Activated naive CD8-positive, alpha-beta T cell treated with anti-CD3 and anti-CD28 coated beads for 36 hours (primary cell): ENCODE results near the gene HIC1. TPM values are rescaled to one million over a fixed set of nuclear protein-coding genes. Genes with fewer than 3 reads are reported as not detected.

Experiments used
- DNase-seq: peaks from one replicate; pipeline ENCODE4 v3.0.0; 2021
- H3K27ac Mint-ChIP-seq: one replicate; pipeline ENCODE4 v1.8.0; 2022; ENCODE audit warnings: mild to moderate bottlenecking, moderate library complexity, mixed read lengths
- H3K27me3 Mint-ChIP-seq: one replicate; pipeline ENCODE4 v1.8.0; 2022; ENCODE audit warnings: mild to moderate bottlenecking, mixed read lengths
- H3K36me3 Mint-ChIP-seq: one replicate; pipeline ENCODE4 v1.8.0; 2021; ENCODE audit warnings: mild to moderate bottlenecking, mixed read lengths
- H3K4me1 Mint-ChIP-seq: one replicate; pipeline ENCODE4 v1.8.0; 2021; ENCODE audit warnings: mixed read lengths
- H3K4me3 Mint-ChIP-seq: one replicate; pipeline ENCODE4 v1.8.0; 2022; ENCODE audit warnings: mild to moderate bottlenecking, moderate library complexity, mixed read lengths
- H3K9me3 Mint-ChIP-seq: one replicate; pipeline ENCODE4 v1.8.0; 2022; ENCODE audit warnings: mixed read lengths
- total RNA-seq, 2 experiments: library from RNA; stranded (reverse); gene quantifications; one replicate each; pipeline ENCODE4 v1.2.3, GENCODE V29; 2021

The HIC1 gene
- total RNA-seq, 2 experiments from 2014 or later = 36.7 to 37.8 TPM

DNA sequence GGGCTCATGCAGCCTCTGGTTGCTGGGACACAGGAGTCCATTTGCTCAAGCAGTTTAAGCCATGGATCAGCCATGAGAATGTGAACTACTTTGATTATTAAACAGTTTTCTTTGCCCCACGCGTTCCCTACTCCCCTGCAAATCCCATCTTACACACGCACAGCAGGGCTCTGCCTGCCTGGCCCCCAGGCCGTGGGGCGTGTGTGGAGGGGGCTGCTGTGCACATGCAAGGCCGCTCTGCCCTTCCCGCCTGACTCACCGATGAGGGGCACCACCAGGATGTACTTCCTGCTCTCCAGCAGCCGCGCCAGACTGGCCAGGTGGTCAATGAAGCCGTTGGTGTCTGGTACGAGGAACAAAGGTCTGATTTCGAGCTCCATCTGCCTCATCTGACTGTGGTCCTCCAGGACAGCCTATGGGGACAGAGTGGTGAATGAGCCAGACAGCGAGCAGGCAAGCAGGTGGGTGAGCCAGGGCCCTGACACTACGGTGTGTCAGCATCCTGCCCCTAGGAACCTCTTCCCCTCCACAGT lies 13.7 kb downstream of the HIC1 start:
- peaks cover 67% of the 10 kb centered on the region for H3K36me3 Mint-ChIP-seq
- DNase-seq = no peak
- peak overlapping the region; percentile 76 for H3K27ac Mint-ChIP-seq
- H3K4me3 Mint-ChIP-seq = peak overlapping the region; percentile 54
- H3K9me3 Mint-ChIP-seq = no peaks in the 10 kb centered on the region
- peaks cover 42% of the 10 kb centered on the region for H3K4me1 Mint-ChIP-seq
- peaks cover 5% of the 10 kb centered on the region for H3K27me3 Mint-ChIP-seq

DNA sequence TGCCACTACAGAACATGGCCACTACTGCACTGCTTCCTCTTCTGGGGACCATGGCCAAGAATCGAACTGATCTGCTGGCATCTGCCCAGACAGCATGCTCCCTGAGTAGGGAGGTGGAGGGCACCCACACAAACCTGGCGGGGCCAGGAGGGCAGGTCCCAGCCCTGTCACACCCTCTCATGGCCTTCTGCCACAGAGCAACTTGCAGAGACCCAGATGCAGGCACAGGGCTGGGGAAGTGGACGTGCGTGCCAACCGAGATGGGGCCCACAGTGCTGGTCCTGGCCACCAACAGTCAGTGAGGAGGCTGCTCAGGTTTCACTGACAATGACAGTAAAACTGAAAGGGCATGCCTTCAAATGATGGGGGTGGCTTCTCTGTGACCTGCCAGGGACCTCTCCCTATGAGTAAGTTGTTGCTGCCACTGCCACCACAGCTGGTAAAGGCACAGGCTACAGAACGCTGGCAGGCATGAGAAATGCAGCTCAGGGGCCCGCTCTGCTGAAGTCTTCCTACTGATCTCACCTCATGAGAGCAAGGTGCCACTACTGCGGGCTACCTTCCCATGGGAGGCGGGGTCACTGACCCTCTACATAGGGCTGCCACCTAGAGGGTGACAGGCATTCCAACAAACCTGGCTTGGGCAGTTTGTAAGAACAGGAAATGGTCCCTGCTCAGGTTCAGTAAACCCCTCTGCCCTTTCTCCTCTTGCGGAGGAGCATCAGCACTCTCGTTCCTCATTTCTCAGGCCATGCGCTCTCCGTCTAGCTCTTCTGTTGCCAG lies 15.5 kb downstream of the HIC1 start:
- peaks cover 5% of the 10 kb centered on the region for H3K27me3 Mint-ChIP-seq
- DNase-seq = peak; percentile 77
- peaks cover 41% of the 10 kb centered on the region for H3K4me1 Mint-ChIP-seq
- peaks cover 58% of the 10 kb centered on the region for H3K36me3 Mint-ChIP-seq
- peak overlapping the region; percentile 80 for H3K27ac Mint-ChIP-seq
- no peaks in the 10 kb centered on the region for H3K9me3 Mint-ChIP-seq
- peak overlapping the region; percentile 37 for H3K4me3 Mint-ChIP-seq

DNA sequence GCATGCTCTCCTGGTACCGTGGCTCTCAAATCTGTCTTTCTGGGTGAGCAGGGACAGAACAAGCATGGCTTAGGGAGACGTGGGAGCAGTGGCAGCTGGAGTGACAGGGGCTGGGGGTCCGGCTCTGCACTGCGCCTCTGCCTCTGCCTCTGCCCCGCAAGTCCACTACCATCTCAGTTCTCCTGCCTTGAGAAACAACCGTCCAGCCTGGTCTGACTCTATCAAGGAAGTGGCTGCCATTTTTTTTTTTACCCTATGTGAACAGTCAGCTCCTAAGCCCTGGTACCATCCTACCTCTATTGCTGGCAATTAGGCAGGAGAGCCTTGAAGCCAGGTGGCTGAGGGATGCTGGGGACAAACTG lies 16.1 kb downstream of the HIC1 start:
- Mint-ChIP-seq H3K4me1 (peaks cover 43% of the 10 kb centered on the region), H3K4me3 (peak overlapping the region; percentile 30), H3K9me3 (no peaks in the 10 kb centered on the region), H3K27ac (peak overlapping the region; percentile 63), H3K36me3 (peaks cover 56% of the 10 kb centered on the region), H3K27me3 (peaks cover 5% of the 10 kb centered on the region)
- DNase-seq = no peak

DNA sequence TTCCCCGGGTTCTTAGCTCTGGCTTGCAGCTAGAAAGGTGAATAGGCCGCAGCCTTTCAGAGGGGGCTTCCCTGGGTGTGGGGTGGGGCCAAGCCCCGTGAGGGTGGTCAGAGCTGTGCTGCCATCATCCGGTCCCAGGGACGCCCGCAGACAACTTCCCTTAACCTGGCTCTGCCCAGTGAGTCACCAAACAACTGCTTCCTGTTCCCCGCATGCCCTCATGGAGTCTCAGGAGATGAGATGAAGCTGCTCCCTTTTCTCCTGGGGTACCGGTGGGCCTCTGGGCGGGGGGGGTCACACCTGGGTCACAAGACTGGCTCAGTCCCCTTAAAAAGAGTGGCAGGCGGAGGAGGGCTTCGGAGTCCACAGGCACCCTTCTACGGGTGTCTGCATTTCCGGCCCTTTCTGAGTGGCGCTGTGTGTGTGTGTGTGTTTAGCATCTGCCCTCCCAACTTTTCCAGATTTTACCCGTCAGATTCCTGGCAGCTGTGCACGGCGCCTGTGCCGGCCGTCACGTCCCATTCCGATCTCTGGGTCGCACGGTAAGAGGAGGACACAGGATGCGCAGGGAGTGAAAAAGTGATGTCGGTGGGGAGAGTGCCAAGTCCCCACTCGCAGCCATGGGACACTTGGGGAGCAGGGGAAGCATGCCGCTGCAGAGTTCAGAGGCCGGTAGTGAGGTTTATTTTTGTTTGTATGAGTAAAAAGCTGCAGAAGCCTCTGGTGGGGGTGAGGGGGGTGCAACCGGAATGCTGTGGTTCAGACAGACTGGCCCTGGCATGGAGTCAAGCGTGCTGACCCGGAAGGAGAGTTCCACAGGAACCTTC lies 16.8 kb downstream of the HIC1 start:
- Mint-ChIP-seq H3K9me3 (no peaks in the 10 kb centered on the region), H3K4me3 (no peak overlapping the region), H3K27ac (peak overlapping the region; percentile 5), H3K27me3 (peaks cover 5% of the 10 kb centered on the region), H3K36me3 (peaks cover 52% of the 10 kb centered on the region), H3K4me1 (peaks cover 43% of the 10 kb centered on the region)
- DNase-seq = no peak

DNA sequence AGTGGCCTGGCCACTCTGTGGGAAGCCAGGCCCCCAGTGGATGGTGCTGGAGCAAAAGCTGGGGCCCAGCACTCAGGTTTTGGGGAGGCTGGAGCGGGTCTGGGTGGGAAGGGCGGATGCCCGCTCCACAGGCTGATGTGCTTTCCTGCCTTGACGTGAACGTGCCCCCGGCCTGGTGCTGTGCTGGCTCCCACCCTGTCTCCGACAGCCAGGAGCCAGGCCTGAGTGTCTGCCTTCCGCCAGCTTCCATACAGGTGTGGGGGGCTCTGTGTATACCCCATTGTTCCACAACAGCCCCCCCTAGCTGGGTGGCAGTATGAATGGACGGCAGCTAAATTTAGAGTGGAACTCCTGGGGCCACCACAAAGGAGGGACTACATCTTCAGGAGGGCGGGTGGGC lies 20.0 kb downstream of the HIC1 start:
- Mint-ChIP-seq H3K36me3 (peaks cover 57% of the 10 kb centered on the region), H3K27ac (no peak overlapping the region), H3K4me1 (peaks cover 20% of the 10 kb centered on the region), H3K4me3 (no peak overlapping the region), H3K9me3 (no peaks in the 10 kb centered on the region), H3K27me3 (peaks cover under 1% of the 10 kb centered on the region)
- DNase-seq = no peak

DNA sequence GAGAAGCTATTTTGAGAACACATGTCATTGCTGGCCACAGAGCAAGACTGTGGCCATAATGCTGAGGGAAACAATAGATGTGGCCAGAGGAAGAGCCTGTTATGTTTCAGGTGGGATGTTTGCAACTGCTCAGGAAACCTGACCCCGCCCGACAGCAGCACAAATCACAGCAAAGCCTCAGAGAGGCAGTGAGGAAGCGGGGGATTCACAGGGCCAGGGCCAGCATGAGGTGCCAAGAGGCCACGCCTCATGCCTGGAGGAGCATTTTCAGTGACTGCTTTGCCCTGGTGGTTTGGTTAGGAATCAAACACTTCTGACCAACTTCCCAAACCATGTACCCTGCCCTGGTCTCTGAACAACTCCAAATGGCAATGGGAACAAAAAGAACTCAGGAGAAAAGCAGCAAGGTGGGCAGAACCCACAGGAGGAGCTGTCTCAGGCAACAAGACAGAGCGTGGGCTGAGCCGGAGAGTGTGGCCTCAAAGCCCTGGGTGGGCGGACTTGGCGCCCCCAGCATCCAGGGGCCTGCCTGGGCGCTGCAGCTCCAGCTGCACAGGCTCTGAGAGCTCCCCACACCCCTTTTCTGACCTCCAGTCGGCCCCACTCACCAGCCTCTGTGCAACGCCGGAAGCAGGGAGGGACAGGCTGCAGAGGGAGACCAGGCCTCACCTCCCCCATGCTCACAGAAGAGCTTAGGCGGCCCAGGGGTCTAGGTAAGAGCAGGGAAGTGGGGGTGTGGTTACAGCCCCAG lies 20.6 kb downstream of the HIC1 start:
- Mint-ChIP-seq H3K4me3 (no peak overlapping the region), H3K9me3 (no peaks in the 10 kb centered on the region), H3K27ac (no peak overlapping the region), H3K4me1 (peaks cover 15% of the 10 kb centered on the region), H3K27me3 (no peaks in the 10 kb centered on the region), H3K36me3 (peaks cover 53% of the 10 kb centered on the region)
- no peak for DNase-seq

DNA sequence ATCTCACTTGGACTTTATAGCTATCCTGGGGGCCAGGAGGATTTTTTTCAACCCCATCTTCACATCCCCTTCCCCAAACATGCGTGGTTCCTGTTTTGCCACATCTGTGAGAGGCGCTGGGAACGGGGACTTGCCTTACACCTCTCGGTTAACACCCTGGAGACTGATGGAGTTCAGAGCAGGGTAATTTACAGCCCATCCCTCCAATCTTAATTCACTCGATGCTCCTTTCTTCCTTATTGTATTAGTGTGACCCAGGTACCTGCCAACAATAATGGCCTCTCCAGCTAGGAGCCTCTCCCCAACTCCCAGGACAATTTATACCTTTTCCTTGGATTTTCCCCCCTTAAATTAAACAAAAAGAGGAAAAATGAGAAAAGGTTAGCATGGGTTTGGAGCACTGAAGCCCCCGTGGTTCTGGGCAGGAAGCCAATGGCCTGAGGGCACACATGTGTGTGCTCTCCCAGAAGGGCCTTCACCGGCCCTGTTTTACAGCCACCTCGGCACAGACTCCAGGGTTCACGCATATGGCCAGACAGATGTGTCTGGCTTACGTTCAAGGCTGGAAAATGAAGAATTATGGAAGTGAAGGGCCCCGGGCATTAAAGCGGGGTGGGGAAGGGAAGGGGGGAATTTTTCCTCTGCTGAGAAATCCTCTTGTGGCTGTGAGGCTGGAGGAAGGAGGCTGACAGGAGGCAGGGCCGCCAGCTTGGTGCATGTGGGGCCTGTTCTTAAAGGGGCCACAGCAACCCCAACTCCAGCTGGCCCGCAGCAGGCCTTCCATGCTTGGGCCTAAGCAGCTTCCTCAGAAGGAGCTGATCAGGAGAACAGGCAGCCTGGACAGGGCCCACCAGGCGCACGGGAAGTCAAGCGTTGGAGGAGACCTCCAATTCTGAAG lies 21.4 kb downstream of the HIC1 start:
- DNase-seq = no peak
- H3K36me3 Mint-ChIP-seq = peaks cover 46% of the 10 kb centered on the region
- no peaks in the 10 kb centered on the region for H3K9me3 Mint-ChIP-seq
- no peak overlapping the region for H3K27ac Mint-ChIP-seq
- no peak overlapping the region for H3K4me3 Mint-ChIP-seq
- H3K4me1 Mint-ChIP-seq = peaks cover 7% of the 10 kb centered on the region
- H3K27me3 Mint-ChIP-seq = no peaks in the 10 kb centered on the region

DNA sequence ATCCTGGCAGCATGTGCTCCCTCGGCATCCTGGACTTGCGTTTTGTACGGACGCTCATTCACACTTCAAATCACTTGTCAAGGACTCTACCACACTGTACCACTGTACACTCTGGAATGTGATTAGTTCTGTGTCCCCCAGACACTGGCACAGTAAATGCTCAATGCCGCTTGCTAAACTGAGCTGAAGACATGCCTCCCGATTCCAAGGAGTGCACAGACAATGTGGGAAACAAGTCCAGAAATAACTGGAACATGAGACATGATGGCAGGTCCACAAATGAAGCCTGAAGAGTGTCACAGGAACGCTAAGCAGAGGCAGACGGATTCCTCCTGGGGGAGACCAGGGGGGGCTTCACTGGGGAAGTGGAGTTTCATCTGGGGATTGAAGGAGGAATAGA lies 22.1 kb downstream of the HIC1 start:
- H3K27me3 Mint-ChIP-seq = no peaks in the 10 kb centered on the region
- H3K36me3 Mint-ChIP-seq = peaks cover 45% of the 10 kb centered on the region
- no peaks in the 10 kb centered on the region for H3K9me3 Mint-ChIP-seq

DNA sequence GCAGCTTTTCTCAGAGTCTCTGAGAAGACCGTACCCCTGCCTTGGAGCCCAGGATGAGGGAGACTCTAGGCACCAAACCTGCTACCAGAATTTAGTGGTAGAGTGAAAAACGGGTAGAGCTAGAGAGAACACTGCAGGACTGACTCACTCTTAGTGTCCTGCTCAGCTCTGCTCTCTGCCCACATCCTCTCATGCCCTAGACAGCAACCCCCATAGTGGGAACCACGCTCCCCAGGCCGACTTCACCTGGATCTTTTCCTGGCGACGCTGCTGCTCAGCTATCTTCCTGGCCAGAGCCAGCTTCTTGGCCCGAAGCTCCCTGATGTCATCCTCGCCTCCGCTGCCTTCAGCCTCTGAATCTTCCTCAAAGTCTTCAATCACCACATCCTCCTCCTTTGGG lies 26.7 kb downstream of the HIC1 start:
- Mint-ChIP-seq H3K36me3 (peaks cover 51% of the 10 kb centered on the region), H3K4me1 (peaks cover 20% of the 10 kb centered on the region), H3K9me3 (no peaks in the 10 kb centered on the region), H3K4me3 (no peak overlapping the region), H3K27me3 (no peaks in the 10 kb centered on the region), H3K27ac (no peak overlapping the region)
- DNase-seq = no peak

More for the DNA sequence above, 22.1 kb downstream of the HIC1 start:
- DNase-seq = no peak
- peaks cover 9% of the 10 kb centered on the region for H3K4me1 Mint-ChIP-seq
- no peak overlapping the region for H3K4me3 Mint-ChIP-seq
- no peak overlapping the region for H3K27ac Mint-ChIP-seq

DNA sequence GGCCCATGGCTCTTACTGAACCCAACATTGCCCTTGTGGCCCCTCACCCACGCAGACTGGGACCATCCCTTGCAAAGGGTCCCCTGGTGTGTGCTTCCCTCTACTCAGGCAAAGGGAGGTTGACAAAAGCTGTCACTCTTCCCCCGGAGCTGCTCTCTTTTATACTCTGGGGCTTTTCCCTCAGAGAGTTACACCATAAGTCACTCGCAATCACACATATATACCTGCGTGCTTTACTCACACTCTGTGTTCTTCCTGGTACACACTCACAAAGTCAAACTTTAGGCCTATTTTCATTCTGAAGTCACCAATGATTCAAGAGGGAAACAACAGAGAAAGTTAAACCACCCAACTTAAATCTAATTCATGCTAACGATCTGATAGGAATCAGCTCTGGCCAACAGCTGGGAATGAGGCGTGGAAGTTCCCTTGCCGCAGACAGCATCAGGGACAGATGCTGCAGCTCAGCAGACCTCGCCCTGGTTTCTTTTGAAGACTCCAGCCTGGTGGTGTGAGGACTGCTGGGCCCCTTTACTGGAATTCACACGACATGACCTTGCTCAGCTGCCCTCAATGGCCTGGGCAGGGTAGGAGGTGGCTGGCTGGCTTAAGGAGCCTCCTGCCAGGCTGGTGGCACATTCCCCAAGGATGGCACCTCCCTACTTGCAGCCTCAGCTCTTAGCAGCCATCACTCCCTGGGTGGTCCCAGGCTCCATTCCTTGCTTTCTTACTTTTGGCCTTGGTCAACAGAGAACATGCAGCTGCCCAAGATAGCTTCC lies 27.3 kb downstream of the HIC1 start:
- no peak for DNase-seq
- Mint-ChIP-seq H3K36me3 (peaks cover 53% of the 10 kb centered on the region), H3K4me1 (peaks cover 26% of the 10 kb centered on the region), H3K27ac (no peak overlapping the region), H3K9me3 (no peaks in the 10 kb centered on the region), H3K4me3 (no peak overlapping the region), H3K27me3 (no peaks in the 10 kb centered on the region)

DNA sequence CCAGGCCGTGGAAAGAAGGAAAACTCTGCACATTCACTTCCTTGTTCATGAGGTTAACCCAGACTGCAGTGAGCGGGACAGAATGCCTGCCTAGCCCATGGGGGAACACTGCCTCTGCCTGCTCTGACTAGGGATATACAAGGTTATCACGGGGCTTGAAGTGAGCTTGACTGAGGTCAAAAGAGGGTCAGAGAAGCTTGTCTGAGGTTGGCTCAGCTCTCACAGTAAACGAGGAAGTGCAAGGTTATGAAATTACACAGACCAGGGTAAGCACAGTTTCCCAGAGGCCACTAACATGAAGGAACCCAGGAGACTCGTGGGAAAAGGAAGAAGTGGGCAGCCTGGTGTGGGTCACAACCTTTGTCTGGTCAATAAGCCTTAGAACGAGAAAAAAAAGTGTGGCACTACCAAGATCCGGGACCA lies 28.7 kb downstream of the HIC1 start:
- Mint-ChIP-seq H3K36me3 (peaks cover 46% of the 10 kb centered on the region), H3K27ac (no peak overlapping the region), H3K4me3 (no peak overlapping the region)

DNA sequence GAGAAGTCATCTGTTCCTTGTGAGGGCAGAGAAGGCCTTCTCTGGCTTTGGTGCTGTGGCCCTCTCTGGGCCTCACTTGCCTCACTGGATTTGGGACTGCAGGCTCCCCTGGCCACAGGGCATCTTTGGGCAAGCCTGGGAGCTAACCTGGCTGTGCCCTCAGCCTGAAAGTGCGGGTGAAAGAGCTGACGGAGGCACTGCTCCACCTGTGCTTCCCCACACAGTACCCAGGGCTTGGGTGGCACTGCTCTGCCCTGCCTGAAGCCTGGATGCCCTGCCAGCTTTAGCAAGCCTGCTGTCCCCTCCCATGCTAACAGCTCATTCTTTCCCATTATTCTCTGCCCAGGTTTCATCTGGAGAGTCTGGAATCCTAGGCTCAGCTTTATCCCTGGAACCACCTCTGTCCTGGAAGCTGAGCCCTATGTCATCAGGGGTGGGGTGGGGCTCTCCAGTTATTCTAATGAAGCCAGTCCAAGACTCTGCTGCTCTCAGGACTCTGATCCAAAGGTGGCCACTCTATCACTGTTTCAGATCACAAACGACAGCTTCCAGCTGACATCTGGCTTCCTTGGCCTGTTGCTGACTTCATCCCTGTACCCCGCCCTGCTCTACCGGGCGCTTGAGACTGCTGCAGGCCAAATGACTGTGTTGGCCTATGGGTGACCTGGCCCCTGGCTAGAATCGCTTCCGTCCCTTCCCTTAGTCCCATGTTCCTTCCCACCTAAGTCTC lies 29.3 kb downstream of the HIC1 start:
- Mint-ChIP-seq H3K4me3 (no peak overlapping the region), H3K9me3 (no peaks in the 10 kb centered on the region), H3K27ac (no peak overlapping the region), H3K4me1 (peaks cover 45% of the 10 kb centered on the region), H3K36me3 (peaks cover 42% of the 10 kb centered on the region), H3K27me3 (no peaks in the 10 kb centered on the region)
- DNase-seq = no peak

More for the DNA sequence above, 28.7 kb downstream of the HIC1 start:
- Mint-ChIP-seq H3K27me3 (no peaks in the 10 kb centered on the region), H3K9me3 (no peaks in the 10 kb centered on the region), H3K4me1 (peaks cover 39% of the 10 kb centered on the region)
- DNase-seq = no peak
